Ishikawa (cell line): Measurements from ENCODE around the gene CFAP52.

Source experiments
- EGR1 ChIP-seq: IDR thresholded peaks from 2 replicates; pipeline ENCODE4 v1.6.1; 2012
- EP300 ChIP-seq: IDR thresholded peaks from 2 replicates; pipeline ENCODE4 v1.6.1; 2012; ENCODE audit warnings: borderline replicate concordance
- RAD21 ChIP-seq: IDR thresholded peaks from 2 replicates; pipeline ENCODE4 v1.6.1; 2012; ENCODE audit warnings: low read depth
- TAF1 ChIP-seq: IDR thresholded peaks from 2 replicates; pipeline ENCODE4 v1.6.1; 2012; ENCODE audit warnings: low read depth, mild to moderate bottlenecking

GRCh38 chr17:9557857-9558256 lies 18.6 kb upstream of the CFAP52 start:
- no peak for TF ChIP-seq EGR1
- no peak for TF ChIP-seq TAF1
- no peak for TF ChIP-seq RAD21
- TF ChIP-seq EP300 = no peak
